Glutamatergic neuron (in vitro differentiated cells): ENCODE data around the gene KIF18B. TPM values are rescaled to one million over a fixed set of nuclear protein-coding genes. Genes with fewer than 3 reads are reported as not detected.

Experiments used
- DNase-seq: peaks from one replicate; pipeline ENCODE4 v3.0.0; 2022
- H3K27ac Mint-ChIP-seq: one replicate; pipeline ENCODE4 v1.8.0; 2020; ENCODE audit warnings: mild to moderate bottlenecking, mixed read lengths, inconsistent platforms; ENCODE audit not compliant: unreplicated experiment
- H3K27me3 Mint-ChIP-seq: one replicate; pipeline ENCODE4 v1.8.0; 2020; ENCODE audit warnings: mild to moderate bottlenecking, moderate library complexity, mixed read lengths, inconsistent platforms; ENCODE audit not compliant: unreplicated experiment
- H3K36me3 Mint-ChIP-seq: one replicate; pipeline ENCODE4 v1.8.0; 2020; ENCODE audit warnings: mild to moderate bottlenecking, mixed read lengths, inconsistent platforms; ENCODE audit not compliant: unreplicated experiment
- H3K4me1 Mint-ChIP-seq: one replicate; pipeline ENCODE4 v1.8.0; 2020; ENCODE audit warnings: mild to moderate bottlenecking, low read depth, mixed read lengths, inconsistent platforms; ENCODE audit not compliant: unreplicated experiment
- H3K4me3 Mint-ChIP-seq: one replicate; pipeline ENCODE4 v1.8.0; 2020; ENCODE audit warnings: mild to moderate bottlenecking, mixed read lengths, inconsistent platforms; ENCODE audit not compliant: unreplicated experiment
- H3K9me3 Mint-ChIP-seq: one replicate; pipeline ENCODE4 v1.8.0; 2020; ENCODE audit warnings: mild to moderate bottlenecking, moderate library complexity, mixed read lengths, inconsistent platforms; ENCODE audit not compliant: unreplicated experiment
- total RNA-seq: library from RNA; stranded (reverse); fragmentation: NEBNext Ultra II Directional; extraction: Animal tissue kit (Norgen Biotek cat#: 25700); gene quantifications from one replicate; pipeline ENCODE4 v1.2.1, GENCODE V29; 2021; ENCODE audit not compliant: unreplicated experiment
- TF ChIP-seq, protein P1 (sequence below): fragments of 200-600 bp; sonication (generic); IDR thresholded peaks from one replicate; pipeline ENCODE4 v1.5.0; 2021; ENCODE audit not compliant: partially characterized antibody, unreplicated experiment

The KIF18B gene
- total RNA-seq, 1 donor from 2014 or later = 7.4 TPM

DNA sequence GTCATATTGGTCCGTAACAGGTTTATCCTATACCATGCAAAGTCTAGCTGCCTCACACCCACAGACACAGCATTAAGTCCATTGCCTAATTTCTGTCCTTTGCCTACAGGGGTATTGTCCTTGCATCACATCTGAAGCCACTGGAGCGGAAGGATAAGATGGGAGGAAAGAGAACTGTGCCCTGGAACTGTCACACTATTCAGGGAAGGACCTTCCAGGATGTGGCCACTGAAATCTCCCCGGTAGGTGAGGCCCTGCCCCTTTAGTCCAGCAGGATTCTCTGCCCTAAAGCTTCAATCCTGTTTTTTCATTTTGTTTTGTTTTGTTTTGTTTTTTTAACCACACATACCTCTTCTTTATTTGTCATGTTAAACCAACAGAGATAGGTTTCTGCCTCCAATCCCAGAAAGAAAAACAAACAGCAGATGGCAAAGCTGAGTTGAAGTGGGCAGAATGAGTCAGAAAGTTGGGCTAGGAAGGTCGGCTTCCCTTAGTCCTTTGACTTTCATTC lies 46.1 kb downstream of the KIF18B start:
- H3K4me3 Mint-ChIP-seq = peak overlapping the region; percentile 47

DNA sequence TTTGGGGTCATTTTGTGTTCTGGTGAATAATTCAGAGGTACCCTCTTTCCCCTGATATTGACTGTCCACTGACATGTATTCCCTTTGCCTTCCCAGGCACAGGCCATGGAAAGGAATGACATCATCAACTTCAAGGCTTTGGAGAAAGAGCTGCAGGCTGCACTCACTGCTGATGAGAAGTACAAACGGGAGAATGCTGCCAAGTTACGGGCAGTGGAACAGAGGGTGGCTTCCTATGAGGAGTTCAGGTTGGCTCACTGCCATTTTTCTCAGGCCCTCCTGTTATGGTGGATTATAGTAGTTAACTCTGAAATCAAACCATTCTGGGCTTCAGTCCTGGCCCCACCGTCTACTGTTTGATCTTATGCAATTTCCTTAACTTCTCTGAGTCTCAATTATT lies 46.7 kb downstream of the KIF18B start:
- Mint-ChIP-seq H3K36me3 (no peaks in the 10 kb centered on the region), H3K9me3 (peaks cover 10% of the 10 kb centered on the region), H3K27me3 (peaks cover 15% of the 10 kb centered on the region), H3K4me3 (no peak overlapping the region), H3K27ac (no peak overlapping the region), H3K4me1 (peaks cover 11% of the 10 kb centered on the region)
- TF ChIP-seq, protein P1, sequence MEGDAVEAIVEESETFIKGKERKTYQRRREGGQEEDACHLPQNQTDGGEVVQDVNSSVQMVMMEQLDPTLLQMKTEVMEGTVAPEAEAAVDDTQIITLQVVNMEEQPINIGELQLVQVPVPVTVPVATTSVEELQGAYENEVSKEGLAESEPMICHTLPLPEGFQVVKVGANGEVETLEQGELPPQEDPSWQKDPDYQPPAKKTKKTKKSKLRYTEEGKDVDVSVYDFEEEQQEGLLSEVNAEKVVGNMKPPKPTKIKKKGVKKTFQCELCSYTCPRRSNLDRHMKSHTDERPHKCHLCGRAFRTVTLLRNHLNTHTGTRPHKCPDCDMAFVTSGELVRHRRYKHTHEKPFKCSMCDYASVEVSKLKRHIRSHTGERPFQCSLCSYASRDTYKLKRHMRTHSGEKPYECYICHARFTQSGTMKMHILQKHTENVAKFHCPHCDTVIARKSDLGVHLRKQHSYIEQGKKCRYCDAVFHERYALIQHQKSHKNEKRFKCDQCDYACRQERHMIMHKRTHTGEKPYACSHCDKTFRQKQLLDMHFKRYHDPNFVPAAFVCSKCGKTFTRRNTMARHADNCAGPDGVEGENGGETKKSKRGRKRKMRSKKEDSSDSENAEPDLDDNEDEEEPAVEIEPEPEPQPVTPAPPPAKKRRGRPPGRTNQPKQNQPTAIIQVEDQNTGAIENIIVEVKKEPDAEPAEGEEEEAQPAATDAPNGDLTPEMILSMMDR = no peak
- no peak for DNase-seq

More for the DNA sequence above, 46.1 kb downstream of the KIF18B start:
- H3K4me1 Mint-ChIP-seq = peaks cover 11% of the 10 kb centered on the region
- TF ChIP-seq, protein P1 = no peak
- H3K9me3 Mint-ChIP-seq = peaks cover 10% of the 10 kb centered on the region
- no peaks in the 10 kb centered on the region for H3K36me3 Mint-ChIP-seq
- no peak for DNase-seq
- H3K27me3 Mint-ChIP-seq = peaks cover 15% of the 10 kb centered on the region
- no peak overlapping the region for H3K27ac Mint-ChIP-seq

DNA sequence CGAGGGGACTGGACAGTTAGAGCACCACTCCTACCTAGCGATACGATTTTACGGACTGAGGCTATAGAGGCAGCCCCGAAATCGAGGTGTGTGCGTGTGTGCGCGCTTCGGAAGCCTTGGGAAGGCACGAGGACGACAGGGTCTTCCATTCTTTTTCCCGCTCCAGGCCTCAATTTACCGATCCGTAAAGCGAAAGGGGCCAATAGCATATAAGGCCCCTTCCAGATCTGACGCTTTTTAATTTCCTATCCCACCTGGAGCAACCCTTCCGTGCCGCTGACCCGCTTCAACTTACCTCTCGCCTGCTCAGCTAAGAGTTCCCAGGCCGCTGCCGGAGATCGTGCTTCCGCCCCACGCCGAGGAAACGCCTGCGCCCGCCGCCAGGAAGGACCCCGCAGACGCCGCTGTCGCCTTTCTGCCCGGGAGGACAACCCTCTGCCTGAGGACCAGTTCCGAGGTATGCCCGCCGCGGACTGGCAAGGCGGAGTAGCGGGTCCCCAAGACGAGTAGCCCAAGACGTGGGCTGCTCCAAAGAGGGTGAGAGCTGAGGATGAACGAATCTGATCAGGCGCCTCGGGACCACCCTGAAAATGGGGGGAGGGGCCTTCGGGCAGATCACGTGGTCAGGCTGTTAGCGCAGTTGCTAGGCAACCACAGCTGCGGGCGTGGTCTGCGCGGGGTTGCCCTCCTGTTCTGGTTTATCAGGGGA lies 48.3 kb downstream of the KIF18B start, which contains the start of gene EFTUD2:
Gene EFTUD2, minus strand, starts transcription at position 372 of the 709 bp plus-strand sequence. CDS start 4,924 bp downstream, outside the sequence.
- Mint-ChIP-seq H3K4me1 (peaks cover 4% of the 10 kb centered on the region), H3K9me3 (peaks cover 5% of the 10 kb centered on the region), H3K27me3 (peaks cover 7% of the 10 kb centered on the region), H3K4me3 (peak within 1 kb of the TSS; percentile 94), H3K36me3 (no peaks in the 10 kb centered on the region), H3K27ac (peak within 1 kb of the TSS; percentile 99)
- TF ChIP-seq, protein P1 = no peak
- DNase-seq = peak; percentile 92

DNA sequence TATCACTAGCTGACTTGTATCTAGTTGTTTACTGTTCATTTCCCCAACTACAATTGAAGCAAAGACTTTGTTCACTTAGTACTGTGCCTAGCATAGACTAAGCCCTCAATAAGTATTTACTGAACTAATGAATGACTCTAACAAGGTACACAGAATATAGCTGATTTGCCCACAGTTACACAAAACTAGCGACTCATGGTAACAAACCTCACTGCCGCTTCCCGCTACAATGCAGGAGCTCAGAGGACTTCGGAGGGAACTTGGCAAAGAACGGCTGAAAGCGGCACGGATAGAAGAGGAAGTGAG lies 48.9 kb downstream of the KIF18B start:
- peaks cover 5% of the 10 kb centered on the region for H3K9me3 Mint-ChIP-seq

More for the DNA sequence above, 48.9 kb downstream of the KIF18B start:
- Mint-ChIP-seq H3K4me1 (peaks cover 4% of the 10 kb centered on the region), H3K36me3 (no peaks in the 10 kb centered on the region), H3K27ac (peak overlapping the region; percentile 99), H3K27me3 (peaks cover 7% of the 10 kb centered on the region), H3K4me3 (peak overlapping the region; percentile 94)
- TF ChIP-seq, protein P1 = no peak
- no peak for DNase-seq
